GM12864 (cell line): ENCODE measurements around the gene TSPO.
A peak's percentile ranks its signal among the peaks of the same experiment; 100 is the strongest.

ENCODE experiments used
- DNase-seq: peaks from one replicate; pipeline ENCODE4 v3.0.0-alpha.2; 2011; ENCODE audit warnings: low read depth
- H3K4me3 ChIP-seq: 2 replicates; pipeline ENCODE4 v1.5.1; 2011; ENCODE audit warnings: mild to moderate bottlenecking, low read depth, low read length, control low read depth
- TF ChIP-seq, protein P1 (sequence below): IDR thresholded peaks from 2 replicates; pipeline ENCODE4 v1.5.1; 2011; ENCODE audit warnings: low read depth, mild to moderate bottlenecking, moderate library complexity, low read length, control low read depth, inconsistent platforms; ENCODE audit errors: missing control alignments

TSPO gene

DNA sequence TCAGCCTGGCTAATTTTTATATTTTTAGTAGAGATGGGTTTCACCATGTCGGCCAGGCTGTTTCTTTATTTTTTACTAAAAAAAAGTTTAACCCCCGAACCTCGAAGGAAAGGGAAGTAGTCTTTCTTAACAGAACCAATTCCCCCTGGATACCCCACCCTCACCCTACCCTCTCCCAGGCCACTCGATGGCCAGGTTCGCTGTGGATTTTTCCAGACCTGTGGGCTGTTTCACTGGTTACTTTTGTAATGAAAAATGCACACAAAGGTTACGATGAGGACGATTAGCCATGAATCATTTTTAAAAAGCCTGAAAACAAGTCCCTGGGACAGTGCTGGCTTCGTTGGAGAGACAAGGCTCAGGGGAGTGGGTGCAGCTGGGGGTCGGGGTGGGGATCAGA is 2.5 kb downstream of the TSPO start:
- no peak for DNase-seq

DNA sequence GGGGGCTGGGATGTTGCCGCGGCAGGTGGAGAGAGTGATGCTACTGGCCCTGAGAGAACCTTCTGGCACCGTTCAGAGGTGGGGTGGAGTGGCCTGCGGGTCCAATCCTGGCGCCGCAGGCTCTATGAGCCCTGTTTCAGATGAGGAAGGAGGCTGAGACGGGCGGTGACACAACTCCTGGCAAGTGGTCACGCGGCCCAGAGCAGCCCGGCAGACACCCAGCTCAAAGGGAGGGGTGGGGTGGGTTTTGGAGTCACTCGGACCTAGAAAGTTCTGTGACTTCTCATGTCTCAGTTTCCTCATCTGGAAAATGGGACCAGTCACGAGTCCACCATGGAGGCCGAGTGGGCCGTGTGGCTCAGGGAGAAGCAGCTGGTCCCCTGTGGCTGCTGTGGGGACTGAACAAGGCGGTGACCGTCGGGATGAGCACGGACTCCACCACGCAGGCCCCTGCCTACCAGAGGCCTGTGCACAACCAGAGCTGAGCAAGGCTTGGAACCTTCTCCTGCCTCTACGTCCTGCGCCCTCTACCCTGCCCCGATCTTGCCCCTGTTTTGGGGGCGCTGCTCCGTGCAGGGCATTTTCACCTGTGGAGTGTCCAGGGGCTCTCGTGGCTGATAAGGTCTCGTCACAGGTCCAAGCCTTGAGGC is 3.7 kb downstream of the TSPO start:
- TF ChIP-seq, protein P1, sequence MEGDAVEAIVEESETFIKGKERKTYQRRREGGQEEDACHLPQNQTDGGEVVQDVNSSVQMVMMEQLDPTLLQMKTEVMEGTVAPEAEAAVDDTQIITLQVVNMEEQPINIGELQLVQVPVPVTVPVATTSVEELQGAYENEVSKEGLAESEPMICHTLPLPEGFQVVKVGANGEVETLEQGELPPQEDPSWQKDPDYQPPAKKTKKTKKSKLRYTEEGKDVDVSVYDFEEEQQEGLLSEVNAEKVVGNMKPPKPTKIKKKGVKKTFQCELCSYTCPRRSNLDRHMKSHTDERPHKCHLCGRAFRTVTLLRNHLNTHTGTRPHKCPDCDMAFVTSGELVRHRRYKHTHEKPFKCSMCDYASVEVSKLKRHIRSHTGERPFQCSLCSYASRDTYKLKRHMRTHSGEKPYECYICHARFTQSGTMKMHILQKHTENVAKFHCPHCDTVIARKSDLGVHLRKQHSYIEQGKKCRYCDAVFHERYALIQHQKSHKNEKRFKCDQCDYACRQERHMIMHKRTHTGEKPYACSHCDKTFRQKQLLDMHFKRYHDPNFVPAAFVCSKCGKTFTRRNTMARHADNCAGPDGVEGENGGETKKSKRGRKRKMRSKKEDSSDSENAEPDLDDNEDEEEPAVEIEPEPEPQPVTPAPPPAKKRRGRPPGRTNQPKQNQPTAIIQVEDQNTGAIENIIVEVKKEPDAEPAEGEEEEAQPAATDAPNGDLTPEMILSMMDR, result no peak
- DNase-seq, result no peak
- H3K4me3 ChIP-seq, result no peak overlapping the region

More for the DNA sequence above, 2.5 kb downstream of the TSPO start:
- TF ChIP-seq, protein P1, result no peak
- H3K4me3 ChIP-seq, result peak overlapping the region; percentile 15; the same call in 1 of the 2 replicates

DNA sequence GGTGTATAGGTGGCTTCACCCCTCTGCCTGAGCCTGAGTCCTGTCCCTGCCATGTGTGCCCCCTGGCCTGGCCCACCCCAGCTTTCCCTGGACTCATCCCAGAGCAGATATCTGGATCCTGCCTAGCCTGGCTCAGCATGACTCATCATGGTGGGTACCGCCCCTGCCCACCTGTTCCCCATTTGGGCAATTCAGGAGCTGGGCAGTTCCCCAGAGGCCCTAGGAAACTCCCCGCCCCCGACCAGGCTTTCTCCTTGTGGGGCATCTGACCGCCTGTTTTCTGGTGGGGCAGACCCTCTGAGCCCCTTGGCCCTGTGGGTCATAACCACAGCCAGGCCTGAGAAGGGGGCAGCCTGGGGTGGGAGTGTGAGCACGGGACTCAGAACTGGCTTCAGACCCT is 4.4 kb downstream of the TSPO start:
- TF ChIP-seq, protein P1, result no peak
- H3K4me3 ChIP-seq, result no peak overlapping the region
- DNase-seq, result no peak

DNA sequence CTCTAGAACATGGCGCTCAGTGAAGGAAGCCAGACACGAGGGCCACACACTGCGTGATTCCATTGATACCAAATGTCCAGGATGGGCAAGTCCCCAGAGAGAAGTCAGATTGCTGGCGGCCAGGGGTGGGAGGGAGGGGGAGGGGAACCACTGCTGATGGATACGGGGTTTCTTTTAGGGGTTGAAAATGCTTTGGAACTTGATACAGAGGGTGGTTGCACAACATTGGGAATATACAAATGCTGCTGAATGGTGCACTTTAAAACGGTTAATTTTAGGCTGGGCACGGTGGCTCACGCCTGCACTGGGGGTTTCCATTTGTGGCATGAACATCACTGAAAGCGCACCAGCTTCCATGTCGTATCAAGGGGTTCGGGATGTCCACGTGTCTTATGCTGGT is 5.1 kb downstream of the TSPO start:
- H3K4me3 ChIP-seq, result no peak overlapping the region
- TF ChIP-seq, protein P1, result no peak
- no peak for DNase-seq

DNA sequence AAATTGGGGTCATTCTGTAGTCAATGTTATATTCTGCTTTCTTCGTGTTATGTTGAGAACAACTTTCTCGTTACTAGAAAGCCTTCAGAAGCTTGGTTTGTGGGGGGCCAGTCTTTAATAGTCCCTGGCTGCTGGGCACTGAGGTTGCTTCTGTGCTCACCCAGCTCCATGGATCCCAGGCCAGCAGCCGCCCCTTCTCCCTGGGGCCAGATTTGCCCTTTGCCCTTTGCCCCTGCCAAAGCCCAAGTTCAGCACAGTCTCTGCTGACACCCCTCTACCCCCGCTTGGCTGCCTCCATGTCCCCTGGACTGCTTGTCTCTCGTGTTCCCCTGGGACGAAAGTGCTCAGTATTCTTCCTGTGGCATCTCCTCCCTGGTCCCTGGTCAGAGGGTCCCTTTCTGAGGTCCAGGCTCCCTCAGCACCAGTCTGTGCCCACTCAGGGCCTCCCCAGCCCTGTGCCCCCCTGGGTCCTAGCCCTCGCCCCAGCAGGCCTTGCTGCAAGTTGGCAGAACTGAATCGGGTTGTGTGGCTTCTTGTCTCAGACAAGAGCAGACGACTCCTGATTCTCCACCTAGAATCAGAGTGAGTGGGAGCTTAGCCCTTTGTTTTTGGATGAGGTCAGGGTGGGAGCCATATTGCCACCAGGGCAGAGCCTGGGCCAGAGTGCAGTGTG is 6.7 kb downstream of the TSPO start:
- no peak overlapping the region for H3K4me3 ChIP-seq
- TF ChIP-seq, protein P1, result no peak
- DNase-seq, result no peak

DNA sequence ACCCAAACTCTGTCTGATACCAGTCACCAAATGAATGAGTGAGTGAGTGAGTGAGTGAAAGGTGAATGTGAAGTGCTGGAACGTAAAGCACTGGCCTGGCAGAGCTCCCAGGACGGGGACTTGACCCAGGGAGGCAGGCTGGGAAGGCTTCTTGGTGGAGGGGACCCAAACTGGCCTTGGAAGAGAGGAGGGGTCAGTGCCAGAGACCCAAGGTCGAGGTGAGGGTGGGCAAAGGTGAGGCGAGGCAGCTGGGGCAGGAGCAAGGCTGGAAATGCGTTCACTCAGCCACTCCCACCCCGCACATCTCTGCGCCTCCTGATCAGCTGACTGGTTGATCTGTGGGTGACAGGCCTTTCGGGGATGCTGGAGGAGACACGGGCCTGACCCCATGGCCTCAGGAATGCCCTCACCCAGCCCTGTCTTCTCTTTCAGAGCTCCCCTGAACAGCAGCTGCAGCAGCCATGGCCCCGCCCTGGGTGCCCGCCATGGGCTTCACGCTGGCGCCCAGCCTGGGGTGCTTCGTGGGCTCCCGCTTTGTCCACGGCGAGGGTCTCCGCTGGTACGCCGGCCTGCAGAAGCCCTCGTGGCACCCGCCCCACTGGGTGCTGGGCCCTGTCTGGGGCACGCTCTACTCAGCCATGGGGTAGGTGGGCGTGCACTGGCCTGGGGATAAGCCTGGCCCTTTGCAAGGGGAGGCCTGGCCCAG is 7.6 kb downstream of the TSPO start:
- DNase-seq, result no peak
- H3K4me3 ChIP-seq, result no peak overlapping the region
- TF ChIP-seq, protein P1, result no peak
